Smooth muscle cell of the brain vasculature (primary cell): ENCODE measurements around the gene SLC2A5.
"Not testable (repeated sequence)": the region's sequence is repeated elsewhere in the genome, so short reads cannot be mapped to it uniquely, and the experiment has no call there.

ENCODE experiments used
- DNase-seq: peaks from one replicate; pipeline ENCODE4 v3.0.0-alpha.2; 2012; ENCODE audit warnings: low read depth, low spot score

SLC2A5 gene

GRCh38 chr1:9069326-9070100 lies at the start of gene SLC2A5:
SLC2A5 (minus strand) TSS chr1:9069635; CDS start chr1:9069536, 99 bp downstream.
- DNase-seq, result no peak

DNA sequence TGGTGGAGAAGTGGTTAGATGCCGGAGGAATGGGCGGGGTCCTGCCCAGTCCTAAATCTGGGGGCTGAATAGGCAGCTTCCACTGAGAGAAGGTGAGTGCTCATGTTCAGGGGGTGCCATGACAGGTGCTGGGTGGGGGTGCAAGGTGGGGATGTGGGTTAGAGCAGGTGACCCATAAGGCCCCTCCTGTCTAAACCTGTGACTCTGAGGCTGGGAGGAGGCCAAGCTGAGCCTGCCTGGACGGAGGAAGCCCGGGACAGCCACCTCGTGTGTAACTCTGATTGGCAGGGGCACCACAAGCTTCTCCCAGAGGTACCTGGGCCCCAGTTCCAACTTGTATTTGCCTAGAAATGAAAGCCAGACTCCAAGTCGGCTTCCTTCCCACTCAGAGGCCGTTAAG lies 48.8 kb upstream of the SLC2A5 start:
- no peak for DNase-seq

- DNase-seq, result no peak
These were observed 46.1 kb upstream of the SLC2A5 start for GRCh38 chr1:9115351-9116205.

GRCh38 chr1:9112961-9113880 lies 43.8 kb upstream of the SLC2A5 start:
- no peak for DNase-seq

DNA sequence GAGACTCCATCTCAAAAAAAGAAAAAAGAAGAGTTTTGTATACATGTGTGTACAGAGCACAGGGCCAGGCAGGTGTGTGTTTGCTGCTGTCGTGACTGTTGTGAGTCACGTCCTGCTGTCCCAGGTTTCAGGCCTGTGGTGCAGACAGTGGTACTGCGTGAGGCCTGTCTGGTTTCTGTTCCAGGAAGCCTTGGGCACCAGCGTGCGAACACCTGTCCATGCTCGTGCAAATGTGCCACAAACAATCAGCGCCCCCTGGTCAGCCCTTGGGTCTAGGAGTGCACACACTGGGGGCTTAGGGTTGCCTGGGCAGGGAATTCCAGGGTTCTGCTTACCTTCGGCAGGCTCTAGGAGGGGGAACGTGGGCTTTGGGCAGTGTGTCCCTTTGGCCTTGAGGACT lies 42.5 kb upstream of the SLC2A5 start:
- no peak for DNase-seq

DNA sequence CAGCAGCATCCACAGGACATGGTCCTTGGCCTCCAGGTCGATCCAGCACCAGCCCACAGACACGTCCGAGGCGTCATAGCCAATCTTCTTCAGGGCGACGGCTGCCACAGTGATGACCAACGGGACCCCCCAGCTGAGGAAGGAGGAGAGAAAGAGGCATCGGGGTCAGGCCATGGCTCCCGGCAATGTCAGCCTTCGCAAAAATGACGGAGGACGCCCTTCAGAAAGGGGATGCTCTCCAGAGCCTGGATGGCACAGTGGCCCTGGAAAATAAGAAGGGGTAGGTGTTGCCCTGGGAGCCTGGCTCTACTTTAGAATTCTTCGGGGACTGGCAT lies 41.9 kb upstream of the SLC2A5 start:
- no peak for DNase-seq

DNA sequence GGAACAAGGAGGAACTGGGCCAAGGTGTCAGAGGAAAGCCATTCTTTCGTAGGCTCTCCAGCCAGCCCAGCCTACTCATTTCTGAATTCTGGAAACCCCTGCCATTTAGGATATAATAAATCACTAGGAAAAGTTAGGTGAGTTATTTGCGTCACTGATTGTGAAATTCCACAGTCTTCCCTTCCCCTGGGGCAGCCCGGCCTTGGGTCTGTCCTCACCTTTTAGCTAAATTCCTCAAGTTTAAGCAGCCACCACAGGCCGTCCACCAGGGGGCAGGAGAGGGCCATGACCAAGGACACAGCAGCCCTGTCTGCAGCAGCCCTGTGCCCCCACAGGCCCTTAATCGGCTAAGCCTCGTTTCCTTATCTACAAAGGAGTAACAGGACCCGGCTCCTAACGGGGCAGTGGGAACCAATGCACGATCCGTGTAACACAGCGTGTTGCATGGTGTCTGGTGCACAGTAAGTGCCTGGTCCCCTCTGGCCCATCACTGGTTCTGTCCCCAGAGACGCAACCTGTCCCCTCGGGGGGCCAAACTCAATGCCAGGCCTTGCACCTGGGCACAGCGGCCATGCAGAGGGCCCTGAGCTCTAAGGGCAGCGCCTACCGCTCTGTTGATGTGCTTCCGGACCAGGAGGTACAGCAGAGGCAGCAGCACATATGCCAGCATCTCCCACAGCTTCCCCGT lies 41.4 kb upstream of the SLC2A5 start:
- DNase-seq, result peak; percentile 72

GRCh38 chr1:9108056-9108665 lies 38.7 kb upstream of the SLC2A5 start:
- DNase-seq, result no peak

DNA sequence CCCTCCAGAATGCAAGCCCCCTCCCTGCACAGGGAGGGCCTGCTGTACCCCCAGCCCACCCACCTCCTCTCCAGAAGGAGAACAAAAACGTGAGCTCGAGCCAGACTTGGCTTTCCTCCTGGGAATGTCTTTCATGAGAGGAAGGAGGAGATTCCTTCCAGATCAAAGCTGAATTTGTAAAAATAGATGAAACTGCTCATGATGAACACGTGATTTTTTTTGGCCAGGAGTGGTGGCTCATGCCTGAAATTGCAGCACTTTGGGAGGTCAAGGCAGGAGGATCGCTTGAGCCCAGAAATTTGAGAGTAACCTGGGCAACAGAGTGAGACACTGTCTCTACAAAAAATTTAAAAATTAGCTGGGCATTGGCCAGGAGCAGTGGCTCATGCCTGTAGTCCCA lies 37.7 kb upstream of the SLC2A5 start:
- DNase-seq, result no peak

GRCh38 chr1:9106286-9106685 lies 36.9 kb upstream of the SLC2A5 start:
- no peak for DNase-seq

DNA sequence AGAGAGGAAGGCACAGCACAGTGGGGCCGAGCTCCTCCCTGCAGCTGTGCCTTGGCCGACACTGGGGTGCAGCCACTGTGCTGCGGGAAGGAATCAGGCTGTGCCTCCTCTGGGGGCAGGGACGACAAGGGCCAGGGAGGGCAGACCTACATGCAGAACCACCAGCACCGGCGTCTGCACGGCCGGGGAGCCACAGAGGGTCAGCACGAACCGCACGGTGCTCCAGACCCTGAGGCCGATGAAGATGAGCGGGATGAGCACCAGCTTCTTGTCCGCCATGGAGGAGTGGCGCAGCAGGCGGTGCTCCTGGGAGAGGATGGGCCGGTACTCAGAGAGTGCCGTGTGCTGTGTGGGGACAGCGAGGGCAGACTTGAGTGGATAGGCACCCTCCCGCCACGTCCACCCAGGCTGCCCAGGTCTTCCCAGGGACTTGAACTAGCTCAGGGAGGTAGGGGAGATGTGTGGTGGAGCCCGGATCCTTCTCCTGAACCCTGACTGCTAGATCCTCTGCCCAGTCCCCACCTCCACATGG lies 36.0 kb upstream of the SLC2A5 start:
- DNase-seq, result no peak

- peak; percentile 29 for DNase-seq
These were observed 32.2 kb upstream of the SLC2A5 start for GRCh38 chr1:9101510-9102146.

DNA sequence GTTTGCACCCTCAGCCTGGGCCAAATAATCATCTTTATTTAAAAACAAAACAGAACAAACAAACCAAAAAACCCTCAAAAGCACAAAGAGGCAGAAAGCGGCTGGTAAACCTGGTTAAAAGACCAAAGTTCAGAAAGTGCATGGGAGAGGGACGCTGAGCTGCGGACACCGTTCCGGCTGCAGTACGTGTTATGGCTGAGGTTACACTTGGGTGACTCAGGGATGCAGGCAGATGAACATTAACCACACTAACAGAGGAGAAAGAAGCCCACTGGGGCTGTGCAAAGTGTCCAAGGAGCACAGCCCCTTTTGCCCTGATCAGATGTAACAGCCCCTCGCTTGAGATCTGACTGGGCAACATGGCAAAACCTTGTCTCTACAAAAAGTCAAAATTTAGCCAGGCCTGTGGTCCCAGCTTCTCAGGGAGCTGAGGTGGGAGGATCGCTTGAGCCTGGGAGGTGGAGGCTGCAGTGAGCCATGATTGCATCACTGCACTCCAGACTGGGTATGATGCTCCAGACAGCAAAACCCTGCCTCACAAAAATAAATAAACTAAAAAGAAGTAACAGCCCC lies 31.1 kb upstream of the SLC2A5 start:
- DNase-seq, result no peak

GRCh38 chr1:9099555-9099954 lies 30.1 kb upstream of the SLC2A5 start:
- DNase-seq, result no peak

GRCh38 chr1:9097947-9098705 lies 28.7 kb upstream of the SLC2A5 start:
- no peak for DNase-seq

- no peak for DNase-seq
These were observed 26.4 kb upstream of the SLC2A5 start for GRCh38 chr1:9095818-9096217.

- not testable (repeated sequence) for DNase-seq
These were observed 24.7 kb upstream of the SLC2A5 start for GRCh38 chr1:9093996-9094595.

- no peak for DNase-seq
These were observed 24.1 kb upstream of the SLC2A5 start for GRCh38 chr1:9093581-9093980.

DNA sequence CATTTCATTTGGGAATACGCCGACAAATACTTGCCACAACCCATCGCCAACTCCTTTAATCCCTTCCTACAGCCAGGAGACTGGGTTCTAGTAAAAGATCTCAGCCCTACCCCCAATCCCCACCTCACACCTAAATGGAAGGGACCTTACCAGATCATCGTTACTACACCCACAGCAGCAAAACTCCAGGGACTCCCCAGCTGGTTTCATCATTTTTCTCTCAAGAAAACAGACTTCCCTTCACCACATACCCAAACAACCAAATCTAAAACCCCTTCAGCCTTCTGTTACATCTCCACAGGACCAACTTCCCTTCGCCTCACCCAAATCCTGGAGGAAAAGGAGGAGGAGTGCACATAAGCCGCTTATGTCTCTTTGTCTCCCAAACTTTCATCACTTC lies 23.7 kb upstream of the SLC2A5 start:
- DNase-seq, result no peak
